ENCODE data around the gene EPB41L4B.

The EPB41L4B gene

DNA sequence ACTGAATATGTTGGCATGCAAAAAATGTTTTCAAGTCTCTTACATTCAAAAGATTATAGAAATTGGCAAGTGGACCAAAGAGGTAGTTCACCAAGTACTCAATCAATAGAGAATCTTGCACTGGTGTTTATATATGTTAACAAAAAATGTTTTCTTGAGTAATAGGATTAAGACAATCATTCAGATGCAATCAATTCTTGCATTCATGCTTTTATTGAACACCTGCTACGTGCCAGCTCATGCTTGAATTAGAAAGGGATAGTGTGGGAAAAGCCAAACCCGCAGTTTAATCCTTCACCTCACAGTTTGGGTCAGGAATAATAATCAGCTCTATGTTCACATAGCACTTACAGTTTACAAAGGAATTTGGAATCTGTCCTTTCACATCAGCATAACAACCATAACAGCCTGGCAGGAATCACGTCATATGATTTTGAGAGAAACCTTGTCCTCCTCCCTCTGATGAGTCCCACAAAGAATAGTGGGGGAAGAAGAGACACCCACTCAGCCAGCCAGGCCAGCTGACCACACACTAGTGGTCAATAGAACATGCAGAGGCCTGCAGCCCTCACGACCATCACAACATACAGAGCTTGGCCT lies 117.0 kb downstream of the EPB41L4B start:
- Histone ChIP-seq H3K27ac (ENCODE audit: low read depth, low read length) (no peak overlapping the region), H2AFZ (ENCODE audit: low read length, unreplicated experiment) (no peak overlapping the region), H3K27me3 (ENCODE audit: insufficient read depth, low read length) (peaks cover 3% of the 10 kb centered on the region; the same call in 1 of the 2 replicates), H3K36me3 (ENCODE audit: insufficient read depth, low read length) (no peaks in the 10 kb centered on the region), H3K4me1 (ENCODE audit: control insufficient read depth, insufficient read depth, low read length, unreplicated experiment) (no peaks in the 10 kb centered on the region), H3K79me2 (ENCODE audit: control insufficient read depth, insufficient read depth, low read length, unreplicated experiment) (no peaks in the 10 kb centered on the region), H3K4me3 (ENCODE audit: low read depth, low read length) (no peak overlapping the region)

DNA sequence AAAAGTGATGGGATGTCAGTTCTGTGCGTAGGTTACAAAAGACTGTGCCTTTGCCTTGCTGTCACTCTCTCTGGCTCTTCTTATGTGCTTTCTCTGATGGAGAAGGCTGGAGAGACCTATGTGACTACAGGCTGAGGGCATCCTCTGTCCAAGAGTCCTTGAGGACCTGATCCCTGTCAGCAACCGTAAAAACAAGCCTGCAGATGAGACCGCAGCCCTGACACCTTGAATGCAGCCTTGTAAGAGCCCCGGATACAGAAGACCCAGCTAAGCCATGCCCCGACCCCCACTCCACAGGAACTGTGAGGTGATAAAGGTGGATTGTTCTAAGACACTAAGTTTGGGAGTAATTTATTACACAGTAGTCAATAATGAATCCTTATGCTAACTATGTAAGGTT lies 121.2 kb downstream of the EPB41L4B start:
- no peaks in the 10 kb centered on the region; the same call in 1 of the 2 replicates for H3K27me3 ChIP-seq (ENCODE audit: insufficient read depth, low read length)
- H3K79me2 ChIP-seq (ENCODE audit: control insufficient read depth, insufficient read depth, low read length, unreplicated experiment), result no peaks in the 10 kb centered on the region
- H3K4me1 ChIP-seq (ENCODE audit: control insufficient read depth, insufficient read depth, low read length, unreplicated experiment), result no peaks in the 10 kb centered on the region
- no peaks in the 10 kb centered on the region for H3K36me3 ChIP-seq (ENCODE audit: insufficient read depth, low read length)
- no peak overlapping the region for H2AFZ ChIP-seq (ENCODE audit: low read length, unreplicated experiment)
- H3K27ac ChIP-seq (ENCODE audit: low read depth, low read length), result no peak overlapping the region
- no peak overlapping the region for H3K4me3 ChIP-seq (ENCODE audit: low read depth, low read length)

DNA sequence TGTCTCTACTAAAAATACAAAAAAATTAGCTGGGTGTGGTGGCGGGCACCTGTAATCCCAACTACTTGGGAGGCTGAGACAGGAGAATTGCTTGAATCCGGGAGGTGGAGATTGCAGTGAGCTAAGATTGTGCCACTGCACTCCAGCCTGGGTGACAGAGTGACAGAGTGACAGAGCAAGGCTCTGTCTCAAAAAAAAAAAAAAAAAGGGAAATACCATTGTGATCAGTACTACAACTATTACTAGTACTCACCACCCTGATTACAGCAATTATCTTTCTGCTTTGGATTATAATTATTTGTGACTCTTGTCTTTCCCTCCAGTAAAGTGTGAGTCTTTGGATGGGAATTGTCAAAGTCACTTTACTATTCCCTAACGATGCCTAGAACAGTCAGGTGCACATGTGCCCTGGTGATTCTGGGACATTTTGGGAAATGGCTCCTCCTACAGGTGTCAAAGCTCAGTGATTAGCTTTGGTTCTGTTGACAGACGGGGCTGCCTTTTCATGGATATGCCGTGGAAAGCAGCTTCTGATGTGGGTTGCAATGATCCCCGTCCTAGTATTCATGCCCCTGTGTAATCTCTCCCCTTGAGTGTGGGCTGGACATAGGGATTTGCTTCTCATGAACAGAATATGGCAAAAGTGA lies 122.0 kb downstream of the EPB41L4B start:
- Histone ChIP-seq H3K4me3 (ENCODE audit: low read depth, low read length) (no peak overlapping the region), H3K79me2 (ENCODE audit: control insufficient read depth, insufficient read depth, low read length, unreplicated experiment) (no peaks in the 10 kb centered on the region), H3K4me1 (ENCODE audit: control insufficient read depth, insufficient read depth, low read length, unreplicated experiment) (no peaks in the 10 kb centered on the region), H3K27ac (ENCODE audit: low read depth, low read length) (no peak overlapping the region), H3K27me3 (ENCODE audit: insufficient read depth, low read length) (no peaks in the 10 kb centered on the region; the same call in 1 of the 2 replicates), H3K36me3 (ENCODE audit: insufficient read depth, low read length) (no peaks in the 10 kb centered on the region), H2AFZ (ENCODE audit: low read length, unreplicated experiment) (no peak overlapping the region)

DNA sequence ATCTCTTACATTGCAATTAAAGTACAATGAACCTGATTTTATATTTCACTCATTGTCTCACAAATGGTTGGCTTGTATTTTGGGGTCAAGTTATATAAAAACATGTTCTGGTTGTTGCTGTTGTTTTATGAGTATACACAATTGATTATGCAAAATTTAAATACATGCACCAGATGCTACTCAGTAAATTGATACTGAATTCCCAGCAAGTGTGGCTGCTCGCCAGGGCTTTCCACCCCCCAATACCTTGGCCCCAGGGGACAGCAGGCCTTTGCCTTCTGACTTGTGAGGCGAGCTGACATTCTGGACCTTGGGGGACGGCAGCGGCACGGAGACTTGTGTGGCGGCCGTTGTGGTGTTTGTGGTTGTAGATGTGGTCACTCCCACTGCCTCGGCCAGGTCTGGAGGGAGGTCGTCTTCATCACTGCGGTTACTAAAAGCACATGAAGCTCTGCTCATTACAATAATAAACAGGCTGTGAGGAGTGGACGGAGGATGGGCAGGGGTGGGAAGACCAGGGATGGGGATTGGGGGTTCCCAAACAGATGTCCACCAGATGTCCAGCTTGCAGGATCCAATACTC lies 126.8 kb downstream of the EPB41L4B start:
- no peaks in the 10 kb centered on the region for H3K79me2 ChIP-seq (ENCODE audit: control insufficient read depth, insufficient read depth, low read length, unreplicated experiment)
- no peaks in the 10 kb centered on the region for H3K36me3 ChIP-seq (ENCODE audit: insufficient read depth, low read length)
- no peaks in the 10 kb centered on the region for H3K27me3 ChIP-seq (ENCODE audit: insufficient read depth, low read length)
- no peak overlapping the region for H2AFZ ChIP-seq (ENCODE audit: low read length, unreplicated experiment)
- no peaks in the 10 kb centered on the region for H3K4me1 ChIP-seq (ENCODE audit: control insufficient read depth, insufficient read depth, low read length, unreplicated experiment)
- no peak overlapping the region for H3K27ac ChIP-seq (ENCODE audit: low read depth, low read length)
- no peak overlapping the region for H3K4me3 ChIP-seq (ENCODE audit: low read depth, low read length)

DNA sequence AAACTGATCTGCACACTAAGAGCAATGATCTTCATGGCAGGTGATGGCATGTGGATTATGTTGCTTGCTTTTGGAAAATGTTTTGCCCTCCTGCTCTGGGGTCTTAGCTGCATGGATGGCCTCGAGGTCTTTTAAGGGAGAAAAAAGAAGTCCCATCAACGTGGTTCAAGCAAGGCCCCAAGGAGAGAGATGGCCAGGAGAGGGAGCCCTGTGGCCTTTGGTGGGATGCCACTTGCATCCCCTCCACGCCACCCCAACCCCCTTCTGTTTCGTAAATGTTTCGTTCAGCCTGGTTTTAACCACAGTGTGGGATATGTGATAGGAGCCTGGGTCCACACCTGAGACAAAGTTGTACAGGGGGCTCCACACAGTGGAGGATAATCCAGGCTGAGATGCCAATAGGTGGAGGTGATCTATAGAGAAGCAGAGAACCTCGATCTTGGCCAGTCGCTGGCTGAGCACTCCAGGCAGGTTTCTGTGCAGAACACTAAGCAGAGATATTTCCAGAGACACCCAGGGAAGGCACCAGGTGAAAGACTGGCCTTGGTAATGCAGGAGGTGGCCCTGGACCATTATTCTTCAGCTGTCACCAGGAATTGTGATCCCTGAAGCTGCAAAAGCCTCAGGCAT lies 128.0 kb downstream of the EPB41L4B start:
- Histone ChIP-seq H3K27me3 (ENCODE audit: insufficient read depth, low read length) (no peaks in the 10 kb centered on the region), H3K79me2 (ENCODE audit: control insufficient read depth, insufficient read depth, low read length, unreplicated experiment) (no peaks in the 10 kb centered on the region), H3K36me3 (ENCODE audit: insufficient read depth, low read length) (no peaks in the 10 kb centered on the region), H3K4me1 (ENCODE audit: control insufficient read depth, insufficient read depth, low read length, unreplicated experiment) (no peaks in the 10 kb centered on the region), H2AFZ (ENCODE audit: low read length, unreplicated experiment) (no peak overlapping the region), H3K27ac (ENCODE audit: low read depth, low read length) (no peak overlapping the region), H3K4me3 (ENCODE audit: low read depth, low read length) (no peak overlapping the region)

DNA sequence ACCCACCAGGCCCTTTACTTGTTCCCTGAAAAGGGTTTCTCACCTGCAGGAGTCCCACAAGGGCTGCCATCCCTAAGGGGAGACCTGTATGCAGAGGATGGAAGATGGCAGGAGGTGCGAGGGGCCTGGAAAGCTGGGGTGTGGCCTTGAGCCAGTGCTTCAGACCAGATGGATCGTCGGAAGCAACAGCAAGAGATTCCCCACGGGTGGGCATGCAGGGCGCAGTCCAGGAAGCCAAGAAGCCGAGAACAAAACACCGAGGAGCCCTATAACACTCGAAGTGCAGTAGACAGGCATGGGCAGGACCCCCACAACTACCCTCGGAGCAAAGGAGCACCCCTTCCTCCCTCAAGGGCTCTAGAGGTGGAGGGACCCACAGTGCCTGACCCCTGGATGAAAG lies 129.1 kb downstream of the EPB41L4B start:
- Histone ChIP-seq H3K4me1 (ENCODE audit: control insufficient read depth, insufficient read depth, low read length, unreplicated experiment) (no peaks in the 10 kb centered on the region), H3K27ac (ENCODE audit: low read depth, low read length) (no peak overlapping the region), H2AFZ (ENCODE audit: low read length, unreplicated experiment) (no peak overlapping the region), H3K79me2 (ENCODE audit: control insufficient read depth, insufficient read depth, low read length, unreplicated experiment) (no peaks in the 10 kb centered on the region), H3K27me3 (ENCODE audit: insufficient read depth, low read length) (no peaks in the 10 kb centered on the region), H3K36me3 (ENCODE audit: insufficient read depth, low read length) (no peaks in the 10 kb centered on the region), H3K4me3 (ENCODE audit: low read depth, low read length) (no peak overlapping the region)

DNA sequence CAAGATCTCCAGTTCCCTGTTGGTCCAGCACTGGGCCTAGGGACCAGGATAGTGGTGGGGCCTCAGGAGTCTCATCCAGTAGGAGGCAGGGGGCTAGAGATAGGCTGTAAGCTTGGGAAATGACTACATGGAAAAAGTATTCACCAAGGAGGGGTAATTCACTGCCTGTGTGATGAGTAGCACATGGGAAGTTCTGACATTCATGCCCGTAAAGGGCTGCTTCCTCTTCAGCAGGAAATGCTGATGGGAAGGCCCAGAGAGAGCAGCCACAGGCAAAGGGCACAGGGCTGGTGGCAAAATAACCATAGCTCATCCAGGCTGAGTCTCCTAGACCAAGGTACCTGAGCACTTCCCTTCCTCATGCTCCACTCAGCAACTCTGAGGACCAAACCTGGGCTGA lies 130.7 kb downstream of the EPB41L4B start:
- no peak overlapping the region for H3K4me3 ChIP-seq (ENCODE audit: low read depth, low read length)
- no peak overlapping the region for H3K27ac ChIP-seq (ENCODE audit: low read depth, low read length)
- no peak overlapping the region for H2AFZ ChIP-seq (ENCODE audit: low read length, unreplicated experiment)
- no peaks in the 10 kb centered on the region for H3K27me3 ChIP-seq (ENCODE audit: insufficient read depth, low read length)
- H3K36me3 ChIP-seq (ENCODE audit: insufficient read depth, low read length), result no peaks in the 10 kb centered on the region
- H3K79me2 ChIP-seq (ENCODE audit: control insufficient read depth, insufficient read depth, low read length, unreplicated experiment), result no peaks in the 10 kb centered on the region
- H3K4me1 ChIP-seq (ENCODE audit: control insufficient read depth, insufficient read depth, low read length, unreplicated experiment), result no peaks in the 10 kb centered on the region

DNA sequence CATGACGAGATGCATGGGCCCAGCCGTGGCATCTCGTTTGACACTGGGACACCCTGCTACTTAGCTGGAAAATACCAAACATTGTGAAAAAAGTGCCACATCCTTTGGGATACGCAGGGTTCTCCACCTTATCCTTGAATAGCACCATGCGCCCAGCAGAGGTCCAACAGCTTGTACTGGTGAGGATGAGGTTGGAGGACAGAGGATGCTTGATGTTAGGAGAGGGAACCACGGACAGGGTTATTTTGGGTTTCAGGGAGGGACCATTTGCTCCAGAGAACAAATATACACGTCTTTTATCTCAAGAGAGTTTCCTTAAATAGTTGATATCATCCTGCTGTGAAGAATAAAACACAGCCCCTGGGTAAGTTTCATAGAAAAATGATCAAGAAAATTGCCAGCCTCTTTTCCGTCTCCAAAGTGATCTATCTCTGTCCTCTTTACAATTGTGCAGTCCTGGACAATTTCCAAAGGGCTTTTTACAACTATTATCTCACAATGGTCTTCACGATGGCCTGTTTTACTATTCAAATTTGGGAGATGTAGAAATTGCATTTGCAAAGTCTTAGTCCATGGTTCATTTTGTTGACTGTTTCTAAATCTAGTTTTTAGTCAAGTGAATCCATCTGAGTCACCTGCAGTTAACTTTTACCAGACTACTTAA lies 133.9 kb downstream of the EPB41L4B start:
- Histone ChIP-seq H3K27me3 (ENCODE audit: insufficient read depth, low read length) (no peaks in the 10 kb centered on the region), H3K4me1 (ENCODE audit: control insufficient read depth, insufficient read depth, low read length, unreplicated experiment) (no peaks in the 10 kb centered on the region), H3K27ac (ENCODE audit: low read depth, low read length) (no peak overlapping the region), H3K79me2 (ENCODE audit: control insufficient read depth, insufficient read depth, low read length, unreplicated experiment) (no peaks in the 10 kb centered on the region), H3K4me3 (ENCODE audit: low read depth, low read length) (no peak overlapping the region), H2AFZ (ENCODE audit: low read length, unreplicated experiment) (no peak overlapping the region), H3K36me3 (ENCODE audit: insufficient read depth, low read length) (no peaks in the 10 kb centered on the region)

DNA sequence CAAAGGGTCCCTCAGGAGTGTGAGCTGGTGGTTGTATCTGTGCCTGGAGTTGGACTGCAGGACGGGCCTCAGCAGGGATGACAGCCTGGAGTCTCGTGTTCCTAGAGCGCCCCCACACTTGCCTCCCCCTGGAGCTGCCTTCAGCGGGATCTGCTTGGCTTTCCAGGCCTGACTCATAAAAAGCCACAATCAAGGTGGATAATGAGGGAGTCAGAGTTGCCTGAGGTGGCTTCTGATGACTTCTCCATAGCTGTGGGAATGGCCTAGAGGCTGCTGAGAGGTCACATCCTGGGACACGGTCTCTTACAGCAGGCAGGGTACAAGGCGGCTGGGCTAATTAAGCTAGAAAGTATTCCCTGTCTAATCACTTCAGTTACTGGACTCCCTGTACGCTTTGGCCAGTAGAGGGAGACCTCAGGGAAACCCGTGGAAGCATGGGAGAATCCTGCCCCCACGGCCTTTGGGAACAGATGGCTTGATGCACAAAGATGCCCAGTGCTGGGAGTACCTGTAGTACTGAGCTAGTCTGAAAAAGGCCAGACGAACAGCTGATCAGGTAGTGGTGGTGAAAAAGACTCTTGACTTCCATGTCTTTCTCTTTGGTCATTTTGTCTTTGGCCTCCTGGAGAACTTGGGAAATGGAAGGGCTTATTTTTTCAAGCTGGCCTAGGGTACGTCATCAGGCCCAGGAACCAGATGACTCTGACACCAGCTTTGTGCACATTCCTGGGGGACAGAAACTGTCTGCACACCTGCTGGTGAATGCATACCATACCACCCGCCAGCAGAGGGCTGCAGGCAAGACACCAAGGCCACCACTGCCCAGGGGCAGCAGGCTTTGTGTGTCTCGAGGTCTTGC lies 137.7 kb downstream of the EPB41L4B start:
- Histone ChIP-seq H3K4me1 (ENCODE audit: control insufficient read depth, insufficient read depth, low read length, unreplicated experiment) (no peaks in the 10 kb centered on the region), H2AFZ (ENCODE audit: low read length, unreplicated experiment) (no peak overlapping the region), H3K27me3 (ENCODE audit: insufficient read depth, low read length) (peaks cover 4% of the 10 kb centered on the region; the same call in 1 of the 2 replicates), H3K36me3 (ENCODE audit: insufficient read depth, low read length) (no peaks in the 10 kb centered on the region), H3K4me3 (ENCODE audit: low read depth, low read length) (no peak overlapping the region), H3K27ac (ENCODE audit: low read depth, low read length) (no peak overlapping the region), H3K79me2 (ENCODE audit: control insufficient read depth, insufficient read depth, low read length, unreplicated experiment) (no peaks in the 10 kb centered on the region)

DNA sequence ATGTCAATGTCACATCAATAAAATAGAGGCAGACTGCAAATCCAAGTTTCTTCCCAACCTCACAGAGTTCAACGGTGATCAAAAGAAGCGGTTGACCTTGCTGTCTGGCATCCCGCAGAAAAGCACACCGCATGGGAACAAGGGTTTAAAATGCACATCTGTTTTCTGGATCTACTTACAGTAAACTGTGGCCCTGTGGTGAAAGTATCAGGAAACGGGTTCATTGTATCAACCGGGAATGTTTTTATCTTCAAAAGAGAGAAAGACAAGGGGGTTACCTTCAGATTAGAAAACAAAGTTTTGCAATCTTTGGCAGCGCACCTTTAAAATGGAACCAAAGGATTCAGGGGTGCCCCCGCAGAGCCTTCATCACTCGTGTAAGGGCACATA lies 138.3 kb downstream of the EPB41L4B start:
- Histone ChIP-seq H3K27me3 (ENCODE audit: insufficient read depth, low read length) (peaks cover 4% of the 10 kb centered on the region; the same call in 1 of the 2 replicates), H3K79me2 (ENCODE audit: control insufficient read depth, insufficient read depth, low read length, unreplicated experiment) (no peaks in the 10 kb centered on the region), H3K27ac (ENCODE audit: low read depth, low read length) (no peak overlapping the region), H3K4me1 (ENCODE audit: control insufficient read depth, insufficient read depth, low read length, unreplicated experiment) (no peaks in the 10 kb centered on the region), H3K4me3 (ENCODE audit: low read depth, low read length) (no peak overlapping the region), H2AFZ (ENCODE audit: low read length, unreplicated experiment) (no peak overlapping the region), H3K36me3 (ENCODE audit: insufficient read depth, low read length) (no peaks in the 10 kb centered on the region)

Data from ACC112 (cell line).